GM21529 (cell line): ENCODE results near the gene STAB1.
A peak's percentile ranks its signal among the peaks of the same experiment; 100 is the strongest.

Experiments
- ATAC-seq: cut with Tn5 transposase; IDR thresholded peaks from one replicate; pipeline ENCODE4 v1.9.1; 2021; ENCODE audit not compliant: unreplicated experiment

The STAB1 gene

GRCh38 chr3:52532838-52533622, 37.9 kb downstream of the STAB1 start:
- no peak for ATAC-seq

GRCh38 chr3:52533623-52534280, 38.6 kb downstream of the STAB1 start, which contains the start of gene NT5DC2:
Gene NT5DC2, minus strand, starts transcription at chr3:52533857. Its CDS starts 120 bp downstream, at chr3:52533737.
- no peak for ATAC-seq

GRCh38 chr3:52534281-52535183, 39.4 kb downstream of the STAB1 start:
- no peak for ATAC-seq

DNA sequence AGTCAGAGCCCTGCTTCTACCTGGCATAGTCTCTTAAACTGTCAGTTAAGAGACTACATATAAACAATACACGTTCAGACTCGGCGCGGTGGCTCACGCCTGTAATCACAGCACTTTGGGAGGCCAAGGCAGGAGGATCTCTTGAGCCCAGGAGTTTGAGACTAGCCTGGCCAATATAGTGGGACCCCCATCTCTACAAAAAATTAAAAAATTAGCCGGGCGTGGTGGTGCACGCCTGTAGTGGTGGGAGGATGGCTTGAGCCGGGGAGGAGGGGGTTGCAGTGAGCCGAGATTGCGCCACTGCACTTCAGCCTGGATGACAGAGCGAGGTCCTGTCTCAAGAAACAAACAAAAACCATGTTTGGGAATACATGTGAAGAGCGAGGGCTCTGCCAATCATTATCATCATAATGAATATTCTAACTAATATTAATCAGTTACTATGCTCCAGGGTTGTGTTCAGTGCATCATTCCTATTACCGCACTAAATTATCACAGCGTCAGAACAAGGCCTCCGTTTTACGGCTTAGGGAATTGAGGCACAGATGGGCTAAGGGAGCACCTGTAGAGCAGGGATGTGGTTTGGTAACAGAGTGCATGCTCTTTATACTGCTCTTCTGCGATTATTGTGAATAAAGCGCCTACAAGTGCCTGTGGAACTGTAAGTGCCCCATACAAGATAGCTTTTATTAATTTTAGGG, 40.4 kb downstream of the STAB1 start:
- no peak for ATAC-seq

GRCh38 chr3:52536112-52536368, 40.9 kb downstream of the STAB1 start:
- no peak for ATAC-seq

DNA sequence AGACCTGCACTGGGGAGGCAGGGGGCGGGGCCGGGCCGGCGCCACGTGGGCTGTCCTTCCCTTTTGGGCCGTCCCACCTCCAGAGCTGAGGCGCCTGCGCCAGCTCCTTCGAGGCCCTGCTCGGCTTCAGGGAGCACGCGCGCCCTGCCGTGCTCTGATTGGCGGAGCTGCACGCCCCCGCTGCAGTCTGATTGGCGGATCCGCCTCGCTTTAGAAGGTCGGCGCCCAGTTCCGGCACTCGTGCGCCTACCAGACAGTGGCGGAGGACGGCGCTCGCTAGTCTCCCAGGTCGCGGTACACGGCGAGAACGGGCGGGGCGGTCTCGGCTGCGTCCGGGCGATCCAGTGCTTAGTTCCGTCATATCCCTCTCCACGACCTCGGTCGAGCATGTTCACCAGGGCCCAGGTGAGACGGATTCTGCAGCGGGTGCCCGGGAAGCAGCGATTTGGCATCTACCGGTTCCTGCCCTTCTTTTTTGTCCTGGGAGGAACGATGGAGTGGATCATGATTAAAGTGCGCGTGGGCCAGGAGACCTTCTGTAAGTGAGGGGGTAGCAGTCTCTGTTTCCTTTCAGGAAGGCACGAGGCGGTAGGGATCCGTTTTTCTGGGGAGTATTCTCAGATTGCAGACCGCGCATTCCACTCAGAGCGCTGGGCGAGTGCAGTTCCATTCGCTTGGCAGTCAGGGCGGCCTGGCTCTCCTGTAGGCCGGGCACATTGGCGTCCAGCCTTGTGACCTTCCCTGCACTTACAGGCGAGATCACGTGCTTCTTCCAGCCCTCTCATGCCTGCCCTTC, 41.4 kb downstream of the STAB1 start, which contains the start of gene UQCC5:
Gene UQCC5, plus strand, starts transcription at position 237 of the 796 bp plus-strand sequence. Its CDS starts 151 bp downstream, at position 388.
- peak; percentile 79 for ATAC-seq

GRCh38 chr3:52537165-52537620, 42.1 kb downstream of the STAB1 start:
- ATAC-seq, result no peak

- ATAC-seq, result no peak
Observed at GRCh38 chr3:52537726-52538421, 42.7 kb downstream of the STAB1 start.

GRCh38 chr3:52539010-52539653, 44.0 kb downstream of the STAB1 start:
- no peak for ATAC-seq

DNA sequence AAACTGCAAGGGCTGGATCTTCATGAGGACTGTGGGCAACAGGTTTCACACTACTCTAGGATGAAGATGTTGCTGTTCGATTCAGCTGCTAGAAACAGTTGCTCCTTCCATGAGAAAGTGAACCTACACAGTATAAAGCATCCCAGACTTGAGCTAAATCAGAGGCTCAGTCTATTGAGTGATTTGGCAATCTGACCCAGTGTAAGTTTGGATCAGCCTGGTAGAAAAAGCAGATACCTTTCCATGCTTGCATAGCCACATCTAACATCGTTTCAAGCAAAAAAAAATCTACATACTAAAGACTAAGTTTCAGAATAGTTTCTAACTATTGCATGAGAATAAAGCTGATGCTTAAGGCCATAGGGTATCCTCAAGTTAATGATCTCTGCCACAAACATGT, 45.9 kb downstream of the STAB1 start:
- no peak for ATAC-seq

GRCh38 chr3:52544937-52545336, 49.8 kb downstream of the STAB1 start:
- no peak for ATAC-seq

- ATAC-seq, result no peak
Observed at GRCh38 chr3:52546111-52546901, 51.2 kb downstream of the STAB1 start.

- no peak for ATAC-seq
Observed at GRCh38 chr3:52547143-52547542, 52.0 kb downstream of the STAB1 start.

GRCh38 chr3:52551118-52551517, 56.0 kb downstream of the STAB1 start:
- ATAC-seq, result no peak

GRCh38 chr3:52552089-52552488, 57.0 kb downstream of the STAB1 start:
- no peak for ATAC-seq

- ATAC-seq, result no peak
Observed at GRCh38 chr3:52554026-52554755, 59.1 kb downstream of the STAB1 start.

DNA sequence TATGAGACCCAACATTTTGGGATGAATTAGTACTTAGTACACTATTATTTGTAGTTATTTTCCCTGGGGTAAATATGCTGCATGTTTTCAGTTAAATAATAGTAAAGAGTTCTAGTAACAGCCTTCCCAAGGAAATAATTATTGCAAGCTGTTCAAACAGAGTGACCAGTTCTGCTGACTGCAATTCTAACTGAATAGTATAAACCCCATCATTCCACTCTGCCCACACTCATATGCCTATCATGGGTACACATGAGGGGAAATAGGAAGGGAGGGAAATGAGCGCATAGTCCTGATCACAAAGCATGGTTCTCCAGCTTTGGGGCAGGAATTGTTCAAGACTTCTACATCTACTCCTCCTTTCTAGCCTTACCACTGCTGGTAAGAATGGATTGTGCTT, 59.9 kb downstream of the STAB1 start:
- no peak for ATAC-seq
